OCI-LY1 (cell line): ENCODE data around the gene ARL3.

Experiments
- H2AFZ ChIP-seq: fragments of 200-600 bp; sonication (generic), shearing (Covaris generic); 2 replicates; pipeline ENCODE4 v1.6.0; 2014; ENCODE audit warnings: antibody characterized with exemption, mild to moderate bottlenecking, low read length
- H3F3A ChIP-seq: fragments of 200-600 bp; sonication (generic), shearing (Covaris generic); 2 replicates; pipeline ENCODE4 v1.6.0; 2014; ENCODE audit warnings: mild to moderate bottlenecking, antibody characterized with exemption, low read length, moderate library complexity; ENCODE audit not compliant: insufficient read depth
- H3K27ac ChIP-seq: fragments of 200-600 bp; sonication (generic); 2 replicates; pipeline ENCODE4 v1.5.1; 2014; ENCODE audit warnings: low read length, mixed run types, mild to moderate bottlenecking, low read depth; ENCODE audit not compliant: poor library complexity, severe bottlenecking
- H3K27me3 ChIP-seq: fragments of 200-600 bp; sonication (generic); 2 replicates; pipeline ENCODE4 v1.6.0; 2014; ENCODE audit warnings: antibody characterized with exemption, mild to moderate bottlenecking, low read length, moderate library complexity; ENCODE audit not compliant: insufficient read depth
- H3K36me3 ChIP-seq: fragments of 200-600 bp; sonication (generic); 2 replicates; pipeline ENCODE4 v1.6.1; 2014; ENCODE audit warnings: mild to moderate bottlenecking, antibody characterized with exemption, low read length, moderate library complexity, mixed read lengths; ENCODE audit not compliant: insufficient read depth
- H3K4me1 ChIP-seq: fragments of 200-600 bp; sonication (generic); 2 replicates; pipeline ENCODE4 v1.5.1; 2014; ENCODE audit warnings: mild to moderate bottlenecking, low read length, moderate library complexity; ENCODE audit not compliant: insufficient read depth, severe bottlenecking
- H3K4me2 ChIP-seq: fragments of 200-600 bp; sonication (generic), shearing (Covaris generic); 2 replicates; pipeline ENCODE4 v1.6.1; 2014; ENCODE audit warnings: low read length
- H3K4me3 ChIP-seq: fragments of 200-600 bp; sonication (generic); 2 replicates; pipeline ENCODE4 v1.5.1; 2014; ENCODE audit warnings: low read length, low read depth, mild to moderate bottlenecking, mixed read lengths; ENCODE audit not compliant: poor library complexity, severe bottlenecking
- H3K79me2 ChIP-seq: fragments of 200-600 bp; shearing (Covaris generic); 2 replicates; pipeline ENCODE4 v1.6.1; 2016; ENCODE audit warnings: mixed run types, low read length, mixed read lengths; ENCODE audit not compliant: insufficient read depth
- H3K9ac ChIP-seq: fragments of 200-600 bp; sonication (generic), shearing (Covaris generic); 2 replicates; pipeline ENCODE4 v1.6.1; 2014; ENCODE audit warnings: mild to moderate bottlenecking, low read length, mixed read lengths
- H3K9me2 ChIP-seq: fragments of 200-600 bp; sonication (generic), shearing (Covaris generic); 2 replicates; pipeline ENCODE4 v1.6.1; 2014; ENCODE audit warnings: low read depth, mild to moderate bottlenecking, low read length, mixed read lengths
- H3K9me3 ChIP-seq: fragments of 200-600 bp; shearing (Covaris generic); 2 replicates; pipeline ENCODE4 v1.6.1; 2014; ENCODE audit warnings: low read length, mixed read lengths
- H4K20me1 ChIP-seq: fragments of 200-600 bp; sonication (generic), shearing (Covaris generic); 2 replicates; pipeline ENCODE4 v1.6.0; 2016; ENCODE audit warnings: mild to moderate bottlenecking, low read length; ENCODE audit not compliant: insufficient read depth
- EZH2 ChIP-seq: fragments of 200-600 bp; sonication (generic), shearing (Covaris generic); IDR thresholded peaks from 2 replicates; pipeline ENCODE4 v1.8.0; 2017; ENCODE audit warnings: borderline replicate concordance, mixed run types, mild to moderate bottlenecking, antibody characterized with exemption, low read length, moderate library complexity, mixed read lengths
- TF ChIP-seq, protein P1 (sequence below): fragments of 200-600 bp; sonication (generic), shearing (Covaris generic); IDR thresholded peaks from 2 replicates; pipeline ENCODE4 v1.5.1; 2017; ENCODE audit warnings: mild to moderate bottlenecking, antibody characterized with exemption, low read length, moderate library complexity, mixed read lengths

The ARL3 gene

DNA sequence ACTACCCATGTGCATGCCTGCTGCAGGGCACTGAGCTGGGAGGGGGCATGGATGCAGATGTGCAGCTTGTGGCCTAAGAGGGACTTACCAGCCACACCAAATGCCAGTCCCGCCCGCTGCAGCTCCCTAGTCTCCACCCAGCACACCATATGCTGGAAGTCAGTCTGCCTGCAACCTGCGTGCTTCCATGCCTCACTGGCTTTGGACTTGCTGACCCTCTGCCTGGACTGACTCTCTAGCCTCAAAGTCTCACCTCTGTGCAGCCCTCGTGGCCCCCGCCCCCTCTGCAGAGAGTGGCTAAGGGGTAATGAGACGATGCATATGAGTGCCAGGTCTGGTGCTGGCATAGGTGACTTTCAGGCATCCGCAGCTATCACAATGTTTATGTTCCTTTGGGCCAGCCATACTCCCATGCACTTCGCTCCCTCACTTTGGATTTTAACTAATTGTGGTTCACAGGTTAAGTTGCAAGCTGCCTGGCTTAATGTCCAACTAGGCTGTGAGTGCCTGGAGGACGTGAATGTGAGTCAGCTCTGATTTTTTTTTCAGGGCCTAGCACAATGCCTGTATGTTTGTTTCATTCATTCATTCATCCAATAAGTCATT, 48.2 kb downstream of the ARL3 start:
- Histone ChIP-seq H3K4me2 (no peak overlapping the region), H3K27ac (no peak overlapping the region), H3K79me2 (no peaks in the 10 kb centered on the region), H3K9me3 (no peaks in the 10 kb centered on the region), H3K9ac (no peak overlapping the region), H2AFZ (no peak overlapping the region), H3K4me3 (no peak overlapping the region), H3K9me2 (no peaks in the 10 kb centered on the region), H3K36me3 (no peaks in the 10 kb centered on the region), H3F3A (no peaks in the 10 kb centered on the region), H4K20me1 (no peaks in the 10 kb centered on the region), H3K4me1 (peaks cover 8% of the 10 kb centered on the region), H3K27me3 (no peaks in the 10 kb centered on the region)
- TF ChIP-seq, protein P1, sequence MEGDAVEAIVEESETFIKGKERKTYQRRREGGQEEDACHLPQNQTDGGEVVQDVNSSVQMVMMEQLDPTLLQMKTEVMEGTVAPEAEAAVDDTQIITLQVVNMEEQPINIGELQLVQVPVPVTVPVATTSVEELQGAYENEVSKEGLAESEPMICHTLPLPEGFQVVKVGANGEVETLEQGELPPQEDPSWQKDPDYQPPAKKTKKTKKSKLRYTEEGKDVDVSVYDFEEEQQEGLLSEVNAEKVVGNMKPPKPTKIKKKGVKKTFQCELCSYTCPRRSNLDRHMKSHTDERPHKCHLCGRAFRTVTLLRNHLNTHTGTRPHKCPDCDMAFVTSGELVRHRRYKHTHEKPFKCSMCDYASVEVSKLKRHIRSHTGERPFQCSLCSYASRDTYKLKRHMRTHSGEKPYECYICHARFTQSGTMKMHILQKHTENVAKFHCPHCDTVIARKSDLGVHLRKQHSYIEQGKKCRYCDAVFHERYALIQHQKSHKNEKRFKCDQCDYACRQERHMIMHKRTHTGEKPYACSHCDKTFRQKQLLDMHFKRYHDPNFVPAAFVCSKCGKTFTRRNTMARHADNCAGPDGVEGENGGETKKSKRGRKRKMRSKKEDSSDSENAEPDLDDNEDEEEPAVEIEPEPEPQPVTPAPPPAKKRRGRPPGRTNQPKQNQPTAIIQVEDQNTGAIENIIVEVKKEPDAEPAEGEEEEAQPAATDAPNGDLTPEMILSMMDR = no peak
- TF ChIP-seq EZH2 = no peak

- Histone ChIP-seq H3K27ac (peak overlapping the region; percentile 11), H3K4me3 (no peak overlapping the region), H3F3A (no peaks in the 10 kb centered on the region), H3K27me3 (no peaks in the 10 kb centered on the region), H3K36me3 (peaks cover 8% of the 10 kb centered on the region), H3K4me1 (peaks cover 41% of the 10 kb centered on the region), H3K9me3 (no peaks in the 10 kb centered on the region), H3K9me2 (no peaks in the 10 kb centered on the region), H3K9ac (no peak overlapping the region), H3K4me2 (no peak overlapping the region; the same call in 1 of the 2 replicates), H4K20me1 (no peaks in the 10 kb centered on the region), H3K79me2 (no peaks in the 10 kb centered on the region), H2AFZ (no peak overlapping the region)
- TF ChIP-seq EZH2 = no peak
- TF ChIP-seq, protein P1 = no peak
These were observed 52.6 kb downstream of the ARL3 start for GRCh38 chr10:102661658-102662028.

GRCh38 chr10:102660888-102661657, 53.1 kb downstream of the ARL3 start:
- Histone ChIP-seq H3K79me2 (no peaks in the 10 kb centered on the region), H3K36me3 (peaks cover 14% of the 10 kb centered on the region), H3K27me3 (no peaks in the 10 kb centered on the region), H3K4me2 (peak overlapping the region; percentile 25; the same call in 1 of the 2 replicates), H3K9ac (peak overlapping the region; percentile 7; the same call in 1 of the 2 replicates), H3K9me3 (no peaks in the 10 kb centered on the region), H3K9me2 (no peaks in the 10 kb centered on the region), H2AFZ (no peak overlapping the region), H3K4me3 (no peak overlapping the region), H3F3A (no peaks in the 10 kb centered on the region), H4K20me1 (no peaks in the 10 kb centered on the region), H3K4me1 (peaks cover 41% of the 10 kb centered on the region), H3K27ac (peak overlapping the region; percentile 56)
- no peak for TF ChIP-seq EZH2
- TF ChIP-seq, protein P1 = no peak
